NCI-H146 treated with DMSO at 0.1 percent for 48 hours (cell line): ENCODE results near the gene MTG1.

ENCODE experiments used
- DNase-seq: peaks from one replicate; lab custom pipeline; 2025; ENCODE audit not compliant: unreplicated experiment; lab: John Stamatoyannopoulos, UW

MTG1 gene

GRCh38 chr10:133446979-133447378, 53.0 kb downstream of the MTG1 start:
- no peak for DNase-seq

GRCh38 chr10:133448120-133448519, 54.2 kb downstream of the MTG1 start:
- no peak for DNase-seq

GRCh38 chr10:133451346-133451745, 57.4 kb downstream of the MTG1 start:
- DNase-seq: no peak

- no peak for DNase-seq
Observed at GRCh38 chr10:133452453-133452852, 58.5 kb downstream of the MTG1 start.

- peak; percentile 39 for DNase-seq
Observed at GRCh38 chr10:133453516-133454203, 59.7 kb downstream of the MTG1 start, which contains the start of gene SCART1. TSS of gene SCART1 (plus strand) at chr10:133453945. CDS start at chr10:133453998, 53 bp downstream.

GRCh38 chr10:133454204-133454893, 60.4 kb downstream of the MTG1 start:
- no peak for DNase-seq

- DNase-seq: no peak
Observed at GRCh38 chr10:133455196-133455595, 61.2 kb downstream of the MTG1 start.

GRCh38 chr10:133455611-133456031, 61.7 kb downstream of the MTG1 start:
- DNase-seq: no peak

- DNase-seq: no peak
Observed at GRCh38 chr10:133456041-133456951, 62.3 kb downstream of the MTG1 start.

- no peak for DNase-seq
Observed at GRCh38 chr10:133457100-133457841, 63.3 kb downstream of the MTG1 start.

- no peak for DNase-seq
Observed at GRCh38 chr10:133458021-133458709, 64.2 kb downstream of the MTG1 start.

- no peak for DNase-seq
Observed at GRCh38 chr10:133458710-133459453, 64.9 kb downstream of the MTG1 start.

- DNase-seq: no peak
Observed at GRCh38 chr10:133459454-133460207, 65.7 kb downstream of the MTG1 start.

- DNase-seq: no peak
Observed at GRCh38 chr10:133460208-133460769, 66.3 kb downstream of the MTG1 start.

GRCh38 chr10:133461027-133461426, 67.1 kb downstream of the MTG1 start:
- no peak for DNase-seq

GRCh38 chr10:133461841-133462240, 67.9 kb downstream of the MTG1 start:
- no peak for DNase-seq

GRCh38 chr10:133462512-133463305, 68.8 kb downstream of the MTG1 start:
- no peak for DNase-seq

GRCh38 chr10:133464582-133465031, 70.7 kb downstream of the MTG1 start:
- no peak for DNase-seq
